ENCODE results near the gene SHC2.
"Not testable (repeated sequence)": the region's sequence is repeated elsewhere in the genome, so short reads cannot be mapped to it uniquely, and the experiment has no call there.

The SHC2 gene

DNA sequence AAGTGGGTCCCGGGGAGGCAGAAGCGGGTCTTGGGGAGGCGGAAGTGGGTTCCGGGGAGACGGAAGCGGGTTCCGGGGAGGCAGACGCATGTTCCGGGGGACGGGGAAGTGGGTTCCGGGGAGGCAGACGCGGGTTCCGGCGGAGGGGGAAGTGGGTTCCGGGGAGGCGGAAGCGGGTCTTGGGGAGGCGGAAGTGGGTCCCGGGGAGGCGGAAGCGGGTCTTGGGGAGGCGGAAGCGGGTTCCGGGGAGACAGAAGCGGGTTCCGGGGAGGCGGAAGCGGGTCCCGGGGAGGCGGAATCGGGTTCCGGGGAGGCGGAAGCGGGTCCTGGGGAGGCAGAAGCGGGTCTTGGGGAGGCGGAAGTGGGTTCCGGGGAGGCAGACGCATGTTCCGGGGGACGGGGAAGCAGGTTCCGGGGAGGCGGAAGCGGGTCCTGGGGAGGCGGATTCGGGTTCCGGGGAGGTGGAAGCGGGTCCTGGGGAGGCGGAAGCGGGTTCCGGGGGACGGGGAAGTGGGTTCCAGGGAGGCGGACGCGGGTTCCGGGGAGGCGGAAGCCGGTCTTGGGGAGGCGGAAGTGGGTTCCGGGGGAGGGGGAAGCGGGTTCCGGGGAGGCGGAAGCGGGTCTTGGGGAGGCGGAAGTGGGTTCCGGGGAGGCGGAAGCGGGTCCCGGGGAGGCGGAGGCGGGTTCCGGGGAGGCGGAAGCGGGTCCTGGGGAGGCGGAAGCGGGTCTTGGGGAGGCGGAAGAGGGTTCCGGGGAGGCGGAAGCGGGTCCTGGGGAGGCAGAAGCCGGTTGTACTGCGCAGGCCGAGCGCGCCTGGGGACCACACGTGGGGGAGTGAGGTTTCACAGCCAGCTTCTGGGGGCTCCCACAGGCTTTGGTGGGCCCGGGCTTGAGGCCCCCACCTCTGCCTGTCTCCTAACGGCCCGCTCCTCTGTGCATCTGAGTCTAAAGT is 2.5 kb downstream of the SHC2 start:
- no peak for TF ChIP-seq EZH2 (IDR thresholded peaks at IDR 0.05)
- no peak for TF ChIP-seq POLR2AphosphoS5 (IDR thresholded peaks at IDR 0.05; ENCODE audit: borderline replicate concordance, low read depth, low read length)
- TF ChIP-seq FOXP2 (optimal IDR thresholded peaks at IDR 0.05; ENCODE audit: control extremely low read depth, extremely low read length, insufficient read depth), result no peak

DNA sequence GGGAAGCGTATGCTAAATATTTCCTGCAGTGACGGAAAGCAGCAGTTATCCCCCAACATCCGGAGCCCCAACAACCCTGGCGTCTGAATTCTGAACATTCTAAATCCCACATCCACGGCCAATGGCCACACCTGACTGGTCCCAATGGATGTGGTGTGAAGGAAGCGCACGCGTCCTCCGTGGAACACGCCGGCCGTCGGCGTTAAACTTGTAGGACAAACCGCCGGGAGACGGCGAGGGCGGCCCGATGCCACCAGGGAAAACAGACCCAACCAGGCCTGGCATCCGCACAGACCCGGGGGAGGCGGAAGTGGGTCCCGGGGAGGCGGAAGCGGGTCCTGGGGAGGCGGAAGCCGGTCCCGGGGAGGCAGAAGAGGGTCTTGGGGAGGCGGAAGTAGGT is 3.2 kb downstream of the SHC2 start:
- H3K9me3 ChIP-seq (ENCODE audit: low read depth, low read length), result no peaks in the 10 kb centered on the region
- no peak overlapping the region for H3K27ac ChIP-seq
- no peak overlapping the region for H3K9ac ChIP-seq (ENCODE audit: insufficient read length)
- H3K36me3 ChIP-seq (ENCODE audit: insufficient read depth, low read length), result no peaks in the 10 kb centered on the region; the same call in 1 of the 2 replicates
- H3K4me3 ChIP-seq, result no peak overlapping the region
- DNase-seq (ENCODE audit: low read depth, low spot score), result no peak
- TF ChIP-seq POLR2AphosphoS5 (IDR thresholded peaks at IDR 0.05; ENCODE audit: borderline replicate concordance, low read depth, low read length) (no peak), FOXP2 (optimal IDR thresholded peaks at IDR 0.05; ENCODE audit: control extremely low read depth, extremely low read length, insufficient read depth) (no peak), EZH2 (IDR thresholded peaks at IDR 0.05) (no peak)

More for the DNA sequence above, 2.5 kb downstream of the SHC2 start:
- H3K36me3 ChIP-seq (ENCODE audit: insufficient read depth, low read length), result no peaks in the 10 kb centered on the region
- H3K9me3 ChIP-seq (ENCODE audit: low read depth, low read length), result no peaks in the 10 kb centered on the region
- no peak for DNase-seq (ENCODE audit: low read depth, low spot score)
- H3K4me3 ChIP-seq, result no peak overlapping the region
- H3K9ac ChIP-seq (ENCODE audit: insufficient read length), result no peak overlapping the region
- H3K27ac ChIP-seq, result no peak overlapping the region

DNA sequence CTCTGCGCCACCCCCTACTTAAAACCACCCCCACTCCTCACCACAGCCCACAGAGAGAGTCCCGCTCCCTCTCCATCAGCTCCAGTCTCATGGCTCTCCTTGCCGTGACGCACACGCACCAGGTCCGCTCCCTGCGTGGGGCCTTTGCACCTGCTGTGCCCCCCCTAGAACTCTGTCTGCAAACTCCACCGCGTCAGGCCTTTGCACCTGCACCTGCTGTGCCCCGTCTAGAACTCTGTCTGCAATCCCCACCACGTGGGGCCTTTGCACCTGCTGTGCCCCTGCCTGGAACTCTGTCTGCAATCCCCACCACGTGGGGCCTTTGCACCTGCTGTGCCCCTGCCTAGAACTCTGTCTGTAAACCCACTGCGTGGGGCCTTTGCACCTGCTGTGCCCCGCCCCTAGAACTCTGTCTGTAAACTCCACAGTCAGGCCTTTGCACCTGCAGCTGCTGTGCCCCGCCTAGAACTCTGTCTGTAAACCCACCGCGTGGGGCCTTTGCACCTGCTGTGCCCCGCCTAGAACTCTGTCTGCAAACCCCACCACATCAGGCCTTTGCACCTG is 4.2 kb downstream of the SHC2 start:
- H3K27ac ChIP-seq, result no peak overlapping the region
- no peak overlapping the region for H3K4me3 ChIP-seq
- no peak for TF ChIP-seq EZH2 (IDR thresholded peaks at IDR 0.05)
- no peak for TF ChIP-seq FOXP2 (optimal IDR thresholded peaks at IDR 0.05; ENCODE audit: control extremely low read depth, extremely low read length, insufficient read depth)
- no peak for TF ChIP-seq POLR2AphosphoS5 (IDR thresholded peaks at IDR 0.05; ENCODE audit: borderline replicate concordance, low read depth, low read length)
- no peak for DNase-seq (ENCODE audit: low read depth, low spot score)
- no peaks in the 10 kb centered on the region; the same call in 1 of the 2 replicates for H3K36me3 ChIP-seq (ENCODE audit: insufficient read depth, low read length)
- no peaks in the 10 kb centered on the region for H3K9me3 ChIP-seq (ENCODE audit: low read depth, low read length)
- H3K9ac ChIP-seq (ENCODE audit: insufficient read length), result no peak overlapping the region

DNA sequence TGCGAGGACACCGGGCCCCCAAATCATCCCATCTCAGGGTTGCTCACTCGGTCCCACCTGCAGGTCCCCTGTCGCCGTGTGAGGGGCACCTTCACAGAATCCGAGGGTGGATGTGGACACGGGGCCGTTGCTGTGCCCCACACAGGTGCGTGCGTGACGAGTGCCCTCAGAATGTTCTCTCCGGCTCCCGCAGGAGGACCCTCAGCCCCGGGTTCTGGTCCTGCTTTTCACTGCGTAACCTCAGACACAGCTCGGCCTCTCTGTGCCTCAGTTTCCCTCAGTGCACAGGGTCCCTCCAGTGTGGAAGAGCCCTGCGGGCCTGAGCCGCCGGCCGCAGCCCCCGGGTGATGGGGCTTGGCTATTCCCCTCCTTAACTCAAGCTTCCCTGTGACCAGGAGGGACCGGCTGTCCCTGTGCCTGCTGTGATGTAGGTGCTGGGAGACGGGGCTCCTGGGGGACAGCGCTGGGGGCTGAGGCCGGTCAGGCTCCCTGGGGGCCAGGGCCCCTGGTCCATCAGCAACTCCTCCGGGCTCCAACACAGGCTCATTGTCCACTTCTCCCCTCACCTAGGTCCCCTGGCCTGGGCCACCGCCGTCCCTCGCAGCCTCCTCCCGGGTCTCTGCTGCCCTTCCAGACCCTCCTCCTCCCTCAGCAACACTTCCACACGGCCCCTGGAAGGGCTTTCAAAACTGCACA is 4.8 kb downstream of the SHC2 start:
- H3K27ac ChIP-seq, result no peak overlapping the region
- H3K36me3 ChIP-seq (ENCODE audit: insufficient read depth, low read length), result no peaks in the 10 kb centered on the region; the same call in 1 of the 2 replicates
- no peak for TF ChIP-seq EZH2 (IDR thresholded peaks at IDR 0.05)
- TF ChIP-seq POLR2AphosphoS5 (IDR thresholded peaks at IDR 0.05; ENCODE audit: borderline replicate concordance, low read depth, low read length), result no peak
- no peak for TF ChIP-seq FOXP2 (optimal IDR thresholded peaks at IDR 0.05; ENCODE audit: control extremely low read depth, extremely low read length, insufficient read depth)
- no peaks in the 10 kb centered on the region for H3K9me3 ChIP-seq (ENCODE audit: low read depth, low read length)
- no peak for DNase-seq (ENCODE audit: low read depth, low spot score)
- no peak overlapping the region for H3K4me3 ChIP-seq
- no peak overlapping the region for H3K9ac ChIP-seq (ENCODE audit: insufficient read length)

DNA sequence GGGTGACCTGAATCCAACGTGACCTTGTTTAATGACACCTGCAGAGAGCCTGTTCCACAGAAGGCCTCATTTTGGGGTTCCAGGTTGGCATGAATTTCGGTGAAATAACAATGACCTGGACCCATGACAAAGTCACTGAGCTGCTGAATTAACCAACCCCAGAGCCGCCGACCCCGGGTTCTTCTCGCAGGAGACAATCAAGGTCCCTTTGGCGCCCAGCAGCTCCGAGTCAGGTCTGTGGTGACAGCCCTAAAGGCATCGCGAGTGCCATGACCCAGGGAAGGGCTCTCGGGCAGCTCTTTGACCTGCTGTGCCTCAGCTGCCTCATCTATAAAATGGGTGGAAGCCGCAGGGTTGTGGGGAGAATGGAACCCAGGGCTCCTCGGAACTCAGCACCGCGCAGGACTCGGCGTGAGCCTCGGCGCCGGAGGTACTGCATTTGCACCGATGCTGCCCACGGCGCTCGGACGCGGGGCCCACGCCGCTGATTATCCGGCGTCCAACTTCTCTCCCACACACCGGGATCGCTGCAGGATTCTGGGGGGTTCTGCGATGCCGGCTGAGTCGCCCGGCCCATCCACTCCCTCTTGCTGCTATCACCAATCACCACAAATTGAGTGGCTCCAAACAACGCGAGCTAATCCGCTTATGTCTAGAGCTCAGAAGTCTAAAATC is 5.7 kb downstream of the SHC2 start:
- Histone ChIP-seq H3K27ac (no peak overlapping the region), H3K4me3 (no peak overlapping the region), H3K9ac (ENCODE audit: insufficient read length) (no peak overlapping the region), H3K9me3 (ENCODE audit: low read depth, low read length) (no peaks in the 10 kb centered on the region), H3K36me3 (ENCODE audit: insufficient read depth, low read length) (no peaks in the 10 kb centered on the region; the same call in 1 of the 2 replicates)
- TF ChIP-seq POLR2AphosphoS5 (IDR thresholded peaks at IDR 0.05; ENCODE audit: borderline replicate concordance, low read depth, low read length) (no peak), FOXP2 (optimal IDR thresholded peaks at IDR 0.05; ENCODE audit: control extremely low read depth, extremely low read length, insufficient read depth) (no peak), EZH2 (IDR thresholded peaks at IDR 0.05) (no peak)
- no peak for DNase-seq (ENCODE audit: low read depth, low spot score)

DNA sequence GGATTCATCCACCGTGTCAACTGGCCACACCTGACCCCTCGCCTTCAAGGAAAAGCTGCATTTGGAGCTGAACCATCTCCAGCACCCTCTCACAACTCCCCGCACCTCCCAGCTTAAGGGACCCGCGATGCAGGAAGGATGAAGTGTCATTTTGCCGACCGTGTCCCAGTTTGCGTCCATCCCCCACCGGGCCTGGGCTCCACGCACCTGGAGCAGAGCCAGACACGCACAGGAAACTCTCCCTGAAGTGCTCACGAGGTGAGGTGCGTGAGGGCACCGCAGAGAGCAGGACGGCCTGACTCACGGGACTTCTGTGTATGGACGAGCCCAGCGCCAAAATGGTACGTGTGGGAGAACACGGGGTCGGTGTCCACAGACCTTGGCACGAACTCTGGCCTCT is 7.2 kb downstream of the SHC2 start:
- no peak for DNase-seq (ENCODE audit: low read depth, low spot score)
- no peak for TF ChIP-seq POLR2AphosphoS5 (IDR thresholded peaks at IDR 0.05; ENCODE audit: borderline replicate concordance, low read depth, low read length)
- TF ChIP-seq FOXP2 (optimal IDR thresholded peaks at IDR 0.05; ENCODE audit: control extremely low read depth, extremely low read length, insufficient read depth), result no peak
- no peak for TF ChIP-seq EZH2 (IDR thresholded peaks at IDR 0.05)
- no peak overlapping the region for H3K9ac ChIP-seq (ENCODE audit: insufficient read length)
- H3K36me3 ChIP-seq (ENCODE audit: insufficient read depth, low read length), result no peaks in the 10 kb centered on the region; the same call in 1 of the 2 replicates
- H3K9me3 ChIP-seq (ENCODE audit: low read depth, low read length), result no peaks in the 10 kb centered on the region
- H3K27ac ChIP-seq, result no peak overlapping the region
- no peak overlapping the region for H3K4me3 ChIP-seq

DNA sequence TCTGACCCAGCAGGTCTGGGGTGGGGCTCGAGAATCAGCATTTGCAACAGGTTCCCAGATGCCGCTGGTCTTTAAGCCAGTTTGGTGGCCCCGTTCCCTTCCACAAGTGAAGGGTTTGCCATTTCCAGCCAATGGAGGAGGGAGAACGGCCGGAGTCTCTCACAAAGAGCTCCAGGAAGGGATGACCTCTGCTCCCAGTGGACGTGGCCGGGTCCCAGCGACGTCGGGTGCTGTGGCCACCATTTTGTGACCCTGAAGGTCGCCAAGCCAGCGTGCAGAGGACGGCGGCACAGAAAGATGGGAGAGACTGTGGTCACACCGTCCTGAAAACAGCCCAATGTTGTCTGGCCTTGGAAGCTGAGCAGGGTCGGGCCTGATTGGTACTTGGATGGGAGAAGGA is 8.0 kb downstream of the SHC2 start:
- no peak for TF ChIP-seq POLR2AphosphoS5 (IDR thresholded peaks at IDR 0.05; ENCODE audit: borderline replicate concordance, low read depth, low read length)
- Histone ChIP-seq H3K9ac (ENCODE audit: insufficient read length) (no peak overlapping the region), H3K27ac (no peak overlapping the region), H3K9me3 (ENCODE audit: low read depth, low read length) (no peaks in the 10 kb centered on the region), H3K4me3 (no peak overlapping the region), H3K36me3 (ENCODE audit: insufficient read depth, low read length) (no peaks in the 10 kb centered on the region; the same call in 1 of the 2 replicates)
- no peak for DNase-seq (ENCODE audit: low read depth, low spot score)

DNA sequence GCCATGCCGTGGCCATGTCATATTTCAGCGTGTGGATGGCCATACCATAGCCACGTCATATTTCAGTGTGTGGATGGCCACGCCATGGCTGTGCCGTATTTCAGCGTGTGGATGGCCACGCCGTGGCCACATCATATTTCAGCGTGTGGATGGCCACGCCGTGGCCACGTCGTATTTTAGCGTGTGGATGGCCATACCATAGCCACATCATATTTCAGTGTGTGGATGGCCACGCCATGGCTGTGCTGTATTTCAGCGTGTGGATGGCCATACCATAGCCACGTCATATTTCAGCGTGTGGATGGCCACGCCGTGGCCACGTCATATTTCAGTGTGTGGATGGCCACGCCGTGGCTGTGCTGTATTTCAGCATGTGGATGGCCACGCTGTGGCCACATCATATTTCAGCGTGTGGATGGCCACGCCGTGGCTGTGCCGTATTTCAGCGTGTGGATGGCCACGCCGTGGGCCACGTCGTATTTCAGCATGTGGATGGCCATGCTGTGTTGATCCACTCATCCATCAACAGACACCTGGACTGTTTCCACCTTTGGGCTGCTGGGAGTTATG is 9.8 kb downstream of the SHC2 start:
- not testable (repeated sequence) for H3K27ac ChIP-seq; H3K4me3 ChIP-seq; H3K9ac ChIP-seq (ENCODE audit: insufficient read length); H3K9me3 ChIP-seq (ENCODE audit: low read depth, low read length); DNase-seq (ENCODE audit: low read depth, low spot score); H3K36me3 ChIP-seq (ENCODE audit: insufficient read depth, low read length)

All from SK-N-MC (cell line).